GM12878 (cell line): ENCODE data around the gene OCA2. TPM values are rescaled to one million over a fixed set of nuclear protein-coding genes. Genes with fewer than 3 reads are reported as not detected.

ENCODE experiments used
- BCLAF1 ChIP-seq: fragments of 450-650 bp; IDR thresholded peaks from 2 replicates; pipeline ENCODE4 v1.6.1; 2017; ENCODE audit warnings: antibody characterized with exemption, mild to moderate bottlenecking, moderate library complexity
- BMI1 ChIP-seq: fragments of 450-650 bp; IDR thresholded peaks from 2 replicates; pipeline ENCODE4 v1.6.1; 2016; ENCODE audit warnings: mild to moderate bottlenecking, moderate library complexity, borderline replicate concordance
- CBX5 ChIP-seq: sonication (generic); IDR thresholded peaks from 2 replicates; pipeline ENCODE4 v1.6.1; 2016; ENCODE audit warnings: low read depth, moderate library complexity, mild to moderate bottlenecking, inconsistent platforms
- ZBTB11 ChIP-seq: fragments of 450-650 bp; formaldehyde crosslinking; IDR thresholded peaks from 2 replicates; pipeline ENCODE4 v1.5.0; 2022; ENCODE audit warnings: mild to moderate bottlenecking, missing genetic modification characterization
- polyA plus RNA-seq, 11 experiments: library from polyadenylated mRNA; depleted of rRNA in 4 of 11; unstranded in 6 of 11; stranded (reverse) in 5 of 11; fragments of >200 nt; fragmentation: Nextera tagmentation in 4 of 11; fragmentation: Illumina TruSeq in 1 of 11; extraction: Ambion mirVana in 4 of 11; extraction: Trizol in 1 of 11; gene quantifications; 1 replicate in 1 of 11; 2 replicates in 10 of 11; pipeline versions ENCODE4 v1.2.1 to v1.2.3, GENCODE V29; 2011 to 2016; ENCODE audit warnings: inconsistent platforms in 2 of 11, missing spikeins in 2 of 11, low read depth in 1 of 11
- total RNA-seq, 4 experiments: library from RNA; depleted of rRNA in 3 of 4; stranded (reverse); fragments of >200 nt in 3 of 4; fragmentation: Illumina TruSeq in 1 of 4; extraction: Trizol in 1 of 4; gene quantifications; 2 replicates each; pipeline versions ENCODE4 v1.2.1 to v1.2.3, GENCODE V29; 2013 to 2021

OCA2 gene
- total and polyA plus RNA-seq, 10 of the 15 experiments (the other 5 are each of a cell fraction or from before 2014, with no cell fraction given): 0.04 to 1.8 TPM; not detected in 8

- TF ChIP-seq ZBTB11 (CRISPR knock-in tag) (no peak), BCLAF1 (no peak), CBX5 (no peak), BMI1 (no peak)
These were observed 105.6 kb downstream of the OCA2 start (continued) for GRCh38 chr15:27993544-27993943.
